Activated naive CD4-positive, alpha-beta T cell treated with anti-CD3 and anti-CD28 coated beads, Interleukin-2, amount 50 U/mL, for 24 hours (primary cell): Measurements from ENCODE around the gene GLIPR2.
"Not testable (repeated sequence)": the region's sequence is repeated elsewhere in the genome, so short reads cannot be mapped to it uniquely, and the experiment has no call there.

Experiments
- H3K27ac Mint-ChIP-seq: one replicate; pipeline ENCODE4 v1.8.0; 2021; ENCODE audit warnings: mild to moderate bottlenecking, mixed read lengths
- H3K27me3 Mint-ChIP-seq: one replicate; pipeline ENCODE4 v1.8.0; 2021; ENCODE audit warnings: mixed read lengths
- H3K36me3 Mint-ChIP-seq: one replicate; pipeline ENCODE4 v1.8.0; 2021; ENCODE audit warnings: mixed read lengths
- H3K4me1 Mint-ChIP-seq: one replicate; pipeline ENCODE4 v1.8.0; 2021; ENCODE audit warnings: mixed read lengths
- H3K4me3 Mint-ChIP-seq: one replicate; pipeline ENCODE4 v1.8.0; 2021; ENCODE audit warnings: mild to moderate bottlenecking, mixed read lengths
- H3K9me3 Mint-ChIP-seq: one replicate; pipeline ENCODE4 v1.8.0; 2021; ENCODE audit warnings: mixed read lengths

The GLIPR2 gene

GRCh38 chr9:36136272-36136893, at the start of gene GLIPR2:
GLIPR2 (plus strand) TSS chr9:36136733; CDS start chr9:36136779, 46 bp downstream.
- H3K27me3 Mint-ChIP-seq = no peaks in the 10 kb centered on the region
- peaks cover 49% of the 10 kb centered on the region for H3K4me1 Mint-ChIP-seq
- H3K27ac Mint-ChIP-seq = peak within 1 kb of the TSS; percentile 85
- H3K36me3 Mint-ChIP-seq = no peaks in the 10 kb centered on the region
- peak within 1 kb of the TSS; percentile 89 for H3K4me3 Mint-ChIP-seq
- H3K9me3 Mint-ChIP-seq = no peaks in the 10 kb centered on the region

GRCh38 chr9:36087054-36087453, 49.5 kb upstream of the GLIPR2 start:
- H3K9me3 Mint-ChIP-seq = not testable (repeated sequence)

GRCh38 chr9:36088020-36088419, 48.5 kb upstream of the GLIPR2 start:
- Mint-ChIP-seq H3K27ac (no peak overlapping the region), H3K4me3 (no peak overlapping the region), H3K36me3 (peaks cover 11% of the 10 kb centered on the region), H3K4me1 (peaks cover 17% of the 10 kb centered on the region), H3K9me3 (no peaks in the 10 kb centered on the region), H3K27me3 (no peaks in the 10 kb centered on the region)

More at GRCh38 chr9:36087054-36087453, 49.5 kb upstream of the GLIPR2 start:
- H3K27me3 Mint-ChIP-seq, H3K4me1 Mint-ChIP-seq, H3K27ac Mint-ChIP-seq, H3K4me3 Mint-ChIP-seq: not testable (repeated sequence)
- H3K36me3 Mint-ChIP-seq = peaks cover 11% of the 10 kb centered on the region

- Mint-ChIP-seq H3K4me3 (peak overlapping the region; percentile 47), H3K27ac (no peak overlapping the region), H3K36me3 (peaks cover 2% of the 10 kb centered on the region), H3K9me3 (no peaks in the 10 kb centered on the region), H3K27me3 (no peaks in the 10 kb centered on the region), H3K4me1 (peaks cover 20% of the 10 kb centered on the region)
Observed at GRCh38 chr9:36091026-36091953, 45.2 kb upstream of the GLIPR2 start.

GRCh38 chr9:36092014-36092413, 44.5 kb upstream of the GLIPR2 start:
- no peaks in the 10 kb centered on the region for H3K9me3 Mint-ChIP-seq
- peaks cover 2% of the 10 kb centered on the region for H3K36me3 Mint-ChIP-seq
- H3K27me3 Mint-ChIP-seq = no peaks in the 10 kb centered on the region
- peak overlapping the region; percentile 47 for H3K4me3 Mint-ChIP-seq
- no peak overlapping the region for H3K27ac Mint-ChIP-seq
- peaks cover 20% of the 10 kb centered on the region for H3K4me1 Mint-ChIP-seq

GRCh38 chr9:36092509-36093215, 43.9 kb upstream of the GLIPR2 start:
- peak overlapping the region; percentile 45 for H3K4me3 Mint-ChIP-seq
- H3K9me3 Mint-ChIP-seq = no peaks in the 10 kb centered on the region
- H3K27me3 Mint-ChIP-seq = no peaks in the 10 kb centered on the region
- H3K4me1 Mint-ChIP-seq = peaks cover 20% of the 10 kb centered on the region
- H3K36me3 Mint-ChIP-seq = peaks cover 2% of the 10 kb centered on the region
- H3K27ac Mint-ChIP-seq = peak overlapping the region; percentile 69

- Mint-ChIP-seq H3K9me3 (no peaks in the 10 kb centered on the region), H3K27ac (no peak overlapping the region), H3K4me3 (no peak overlapping the region), H3K4me1 (peaks cover 20% of the 10 kb centered on the region), H3K27me3 (no peaks in the 10 kb centered on the region), H3K36me3 (peaks cover 2% of the 10 kb centered on the region)
Observed at GRCh38 chr9:36093384-36093783, 43.1 kb upstream of the GLIPR2 start.

GRCh38 chr9:36099718-36100117, 36.8 kb upstream of the GLIPR2 start:
- Mint-ChIP-seq H3K4me1 (peaks cover 7% of the 10 kb centered on the region), H3K36me3 (no peaks in the 10 kb centered on the region), H3K27me3 (no peaks in the 10 kb centered on the region), H3K27ac (no peak overlapping the region), H3K4me3 (no peak overlapping the region), H3K9me3 (no peaks in the 10 kb centered on the region)

- Mint-ChIP-seq H3K36me3 (no peaks in the 10 kb centered on the region), H3K27me3 (no peaks in the 10 kb centered on the region), H3K4me3 (no peak overlapping the region), H3K4me1 (peaks cover 7% of the 10 kb centered on the region), H3K27ac (peak overlapping the region; percentile 56), H3K9me3 (no peaks in the 10 kb centered on the region)
Observed at GRCh38 chr9:36100532-36100931, 36.0 kb upstream of the GLIPR2 start.

- H3K4me3 Mint-ChIP-seq = no peak overlapping the region
- H3K27me3 Mint-ChIP-seq = no peaks in the 10 kb centered on the region
- peaks cover 7% of the 10 kb centered on the region for H3K4me1 Mint-ChIP-seq
- H3K27ac Mint-ChIP-seq = no peak overlapping the region
- H3K36me3 Mint-ChIP-seq = no peaks in the 10 kb centered on the region
- H3K9me3 Mint-ChIP-seq = no peaks in the 10 kb centered on the region
Observed at GRCh38 chr9:36101916-36102741, 34.4 kb upstream of the GLIPR2 start.

GRCh38 chr9:36102742-36103495, 33.6 kb upstream of the GLIPR2 start:
- Mint-ChIP-seq H3K9me3 (no peaks in the 10 kb centered on the region), H3K36me3 (no peaks in the 10 kb centered on the region), H3K27ac (no peak overlapping the region), H3K4me3 (no peak overlapping the region), H3K27me3 (no peaks in the 10 kb centered on the region), H3K4me1 (peaks cover 7% of the 10 kb centered on the region)

GRCh38 chr9:36109071-36109470, 27.5 kb upstream of the GLIPR2 start:
- Mint-ChIP-seq H3K9me3 (no peaks in the 10 kb centered on the region), H3K4me3 (no peak overlapping the region), H3K27ac (no peak overlapping the region), H3K4me1 (peaks cover 5% of the 10 kb centered on the region), H3K27me3 (no peaks in the 10 kb centered on the region), H3K36me3 (no peaks in the 10 kb centered on the region)

GRCh38 chr9:36110434-36110833, 26.1 kb upstream of the GLIPR2 start:
- H3K36me3 Mint-ChIP-seq = no peaks in the 10 kb centered on the region
- no peaks in the 10 kb centered on the region for H3K27me3 Mint-ChIP-seq
- H3K9me3 Mint-ChIP-seq = no peaks in the 10 kb centered on the region
- no peak overlapping the region for H3K27ac Mint-ChIP-seq
- H3K4me1 Mint-ChIP-seq = peaks cover 5% of the 10 kb centered on the region
- H3K4me3 Mint-ChIP-seq = no peak overlapping the region

GRCh38 chr9:36112516-36112915, 24.0 kb upstream of the GLIPR2 start:
- Mint-ChIP-seq H3K9me3 (no peaks in the 10 kb centered on the region), H3K27me3 (no peaks in the 10 kb centered on the region), H3K27ac (no peak overlapping the region), H3K36me3 (peaks cover 2% of the 10 kb centered on the region), H3K4me1 (peaks cover 5% of the 10 kb centered on the region), H3K4me3 (no peak overlapping the region)
